Muscle of back (tissue), 11 donors: ENCODE results near the gene MSANTD2. TPM values are rescaled to one million over a fixed set of nuclear protein-coding genes. Genes with fewer than 3 reads are reported as not detected.

Source experiments
- DNase-seq, 3 donors: peaks; one replicate each; pipeline versions ENCODE4 v3.0.0 to v3.0.0-alpha.2; 2013
- polyA plus RNA-seq, 10 donors: library from polyadenylated mRNA; unstranded; fragments of 120-200 nt; gene quantifications; one replicate each; pipeline ENCODE4 v1.2.1, GENCODE V29; 2013; ENCODE audit not compliant: insufficient read length in 10 of 10

The MSANTD2 gene
- polyA plus RNA-seq, 10 donors: 9.4 to 22.7 (median 13.8) TPM

- no peak for DNase-seq
Measured at GRCh38 chr11:124823512-124824376, 23.5 kb upstream of the MSANTD2 start.

GRCh38 chr11:124821995-124822730 is 22.0 kb upstream of the MSANTD2 start:
- DNase-seq: no peak

GRCh38 chr11:124817036-124817435 is 16.8 kb upstream of the MSANTD2 start:
- DNase-seq: no peak

- DNase-seq: no peak
Measured at GRCh38 chr11:124814739-124815138, 14.5 kb upstream of the MSANTD2 start.

GRCh38 chr11:124812876-124813275 is 12.7 kb upstream of the MSANTD2 start:
- no peak for DNase-seq

- no peak for DNase-seq
Measured at GRCh38 chr11:124811399-124812125, 11.4 kb upstream of the MSANTD2 start.

GRCh38 chr11:124807660-124808270 is 7.6 kb upstream of the MSANTD2 start:
- no peak for DNase-seq

- DNase-seq: no peak
Measured at GRCh38 chr11:124807201-124807600, 7.0 kb upstream of the MSANTD2 start.

GRCh38 chr11:124804884-124805283 is 4.7 kb upstream of the MSANTD2 start:
- DNase-seq: no peak

GRCh38 chr11:124801636-124802312 is 1.6 kb upstream of the MSANTD2 start:
- peak in 1 of 3 donors; percentile 12 for DNase-seq

- peak in 1 of 3 donors; percentile 34 for DNase-seq
Measured at GRCh38 chr11:124801014-124801413, 808 bp upstream of the MSANTD2 start.

GRCh38 chr11:124799348-124800225 is 619 bp downstream of the MSANTD2 start:
- peak in 2 of 3 donors; percentile 32 to 71 for DNase-seq

GRCh38 chr11:124798991-124799347 is 1.2 kb downstream of the MSANTD2 start:
- DNase-seq: peak in 1 of 3 donors; percentile 27

- no peak for DNase-seq
Measured at GRCh38 chr11:124796312-124796711, 3.9 kb downstream of the MSANTD2 start.

- DNase-seq: peak in 2 of 3 donors; percentile 18 to 20
Measured at GRCh38 chr11:124793466-124794278, 6.5 kb downstream of the MSANTD2 start.

GRCh38 chr11:124791626-124792341 is 8.4 kb downstream of the MSANTD2 start:
- no peak for DNase-seq

- no peak for DNase-seq
Measured at GRCh38 chr11:124788521-124788920, 11.7 kb downstream of the MSANTD2 start.

GRCh38 chr11:124784051-124784450 is 16.2 kb downstream of the MSANTD2 start:
- no peak for DNase-seq

GRCh38 chr11:124783002-124783401 is 17.2 kb downstream of the MSANTD2 start:
- DNase-seq: no peak
